Activated gamma-delta T cell treated with anti-CD3 and anti-CD28 coated beads, Interleukin-2, amount 50 U/mL, for 16 hours (primary cell): ENCODE measurements around the gene TMEM270.

Source experiments
- DNase-seq: peaks from one replicate; pipeline ENCODE4 v3.0.0-alpha.2; 2020; ENCODE audit warnings: low read depth

Gene TMEM270

GRCh38 chr7:73907554-73908122 is 46.7 kb downstream of the TMEM270 start:
- no peak for DNase-seq

GRCh38 chr7:73908123-73908611 is 47.2 kb downstream of the TMEM270 start:
- DNase-seq: no peak

- no peak for DNase-seq
These were observed 48.3 kb downstream of the TMEM270 start for GRCh38 chr7:73909051-73909941.

- DNase-seq: no peak
These were observed 49.0 kb downstream of the TMEM270 start for GRCh38 chr7:73909996-73910395.

GRCh38 chr7:73912223-73912622 is 51.3 kb downstream of the TMEM270 start:
- DNase-seq: no peak
